ENCODE measurements around the gene MAP3K13.

- TF ChIP-seq, protein P1, sequence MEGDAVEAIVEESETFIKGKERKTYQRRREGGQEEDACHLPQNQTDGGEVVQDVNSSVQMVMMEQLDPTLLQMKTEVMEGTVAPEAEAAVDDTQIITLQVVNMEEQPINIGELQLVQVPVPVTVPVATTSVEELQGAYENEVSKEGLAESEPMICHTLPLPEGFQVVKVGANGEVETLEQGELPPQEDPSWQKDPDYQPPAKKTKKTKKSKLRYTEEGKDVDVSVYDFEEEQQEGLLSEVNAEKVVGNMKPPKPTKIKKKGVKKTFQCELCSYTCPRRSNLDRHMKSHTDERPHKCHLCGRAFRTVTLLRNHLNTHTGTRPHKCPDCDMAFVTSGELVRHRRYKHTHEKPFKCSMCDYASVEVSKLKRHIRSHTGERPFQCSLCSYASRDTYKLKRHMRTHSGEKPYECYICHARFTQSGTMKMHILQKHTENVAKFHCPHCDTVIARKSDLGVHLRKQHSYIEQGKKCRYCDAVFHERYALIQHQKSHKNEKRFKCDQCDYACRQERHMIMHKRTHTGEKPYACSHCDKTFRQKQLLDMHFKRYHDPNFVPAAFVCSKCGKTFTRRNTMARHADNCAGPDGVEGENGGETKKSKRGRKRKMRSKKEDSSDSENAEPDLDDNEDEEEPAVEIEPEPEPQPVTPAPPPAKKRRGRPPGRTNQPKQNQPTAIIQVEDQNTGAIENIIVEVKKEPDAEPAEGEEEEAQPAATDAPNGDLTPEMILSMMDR (IDR thresholded peaks at IDR 0.05) = no peak
- no peak for TF ChIP-seq POLR2A (IDR thresholded peaks at IDR 0.05)
- no peak for TF ChIP-seq POLR2AphosphoS5 (IDR thresholded peaks at IDR 0.05)
Measured at GRCh38 chr3:185313693-185314246, 49.2 kb upstream of the MAP3K13 start.
